HepG2 (cell line): ENCODE results near the gene EEF1E1. TPM values are rescaled to one million over a fixed set of nuclear protein-coding genes. Genes with fewer than 3 reads are reported as not detected.

Experiments
- ARID4A ChIP-seq: sonication (generic); formaldehyde crosslinking; IDR thresholded peaks from 2 replicates; pipeline ENCODE4 v1.5.0; 2020; ENCODE audit warnings: mild to moderate bottlenecking, missing genetic modification reagents, borderline replicate concordance
- CHD4 ChIP-seq: fragments of 200-600 bp; sonication (generic); IDR thresholded peaks from 2 replicates; pipeline ENCODE4 v1.7.0; 2017; ENCODE audit warnings: mild to moderate bottlenecking, low read length, borderline replicate concordance
- CREB3 ChIP-seq: sonication (generic); formaldehyde crosslinking; IDR thresholded peaks from 2 replicates; pipeline ENCODE4 v1.5.0; 2020; ENCODE audit warnings: missing genetic modification reagents
- HNRNPL ChIP-seq: fragments of 200-400 bp; formaldehyde crosslinking; IDR thresholded peaks from 2 replicates; pipeline ENCODE4 v1.6.1; 2017; ENCODE audit warnings: mild to moderate bottlenecking, low read depth, low read length
- HNRNPLL ChIP-seq: fragments of 200-400 bp; formaldehyde crosslinking; IDR thresholded peaks from 2 replicates; pipeline ENCODE4 v1.6.1; 2017; ENCODE audit warnings: mild to moderate bottlenecking, low read depth, low read length; ENCODE audit not compliant: poor library complexity, severe bottlenecking
- IRF1 ChIP-seq: sonication (generic); formaldehyde crosslinking; IDR thresholded peaks from 2 replicates; pipeline ENCODE4 v1.4.0; 2020; ENCODE audit warnings: low read depth, mild to moderate bottlenecking, missing genetic modification reagents
- MIER3 ChIP-seq: IDR thresholded peaks from 2 replicates; pipeline ENCODE4 v1.6.1; 2016; ENCODE audit warnings: missing compliant biosample characterization, borderline replicate concordance
- MYC ChIP-seq: sonication (generic); formaldehyde crosslinking; IDR thresholded peaks from 2 replicates; pipeline ENCODE4 v1.9.0; 2021; ENCODE audit warnings: missing genetic modification reagents, borderline replicate concordance
- MYNN ChIP-seq: sonication (generic); formaldehyde crosslinking; IDR thresholded peaks from 2 replicates; pipeline ENCODE4 v1.4.0; 2020; ENCODE audit warnings: mild to moderate bottlenecking, low read depth, missing genetic modification reagents
- SMARCC2 ChIP-seq: fragments of 450-650 bp; IDR thresholded peaks from 2 replicates; pipeline ENCODE4 v1.6.1; 2017; ENCODE audit warnings: antibody characterized with exemption, mild to moderate bottlenecking
- TBL1XR1 ChIP-seq: fragments of 150-350 bp; IDR thresholded peaks from 2 replicates; pipeline ENCODE4 v1.6.1; 2014; ENCODE audit warnings: borderline replicate concordance, low read length; ENCODE audit not compliant: partially characterized antibody
- TBX2 ChIP-seq: sonication (generic); formaldehyde crosslinking; IDR thresholded peaks from 2 replicates; pipeline ENCODE4 v1.5.0; 2020; ENCODE audit warnings: missing genetic modification reagents, mild to moderate bottlenecking, borderline replicate concordance
- ZNF143 ChIP-seq: sonication (generic); formaldehyde crosslinking; IDR thresholded peaks from 2 replicates; pipeline ENCODE4 v1.4.0; 2020; ENCODE audit warnings: missing genetic modification reagents
- ZNF639 ChIP-seq: conservative IDR thresholded peaks from 2 replicates; pipeline ENCODE4 v1.6.1; 2018; ENCODE audit warnings: missing genetic modification reagents
- polyA plus RNA-seq, 8 experiments: library from polyadenylated mRNA; depleted of rRNA in 3 of 8; stranded (reverse) in 7 of 8; unstranded in 1 of 8; fragments of >200 nt; fragmentation: Illumina TruSeq in 4 of 8; extraction: Trizol in 4 of 8; gene quantifications; 2 replicates each; pipeline versions ENCODE4 v1.2.1 to v1.2.3, GENCODE V29; 2011 to 2016; ENCODE audit warnings: low read depth in 4 of 8, missing spikeins in 1 of 8, mixed read lengths in 1 of 8; ENCODE audit not compliant: insufficient read depth in 1 of 8
- total RNA-seq, 5 experiments: library from RNA; depleted of rRNA; stranded (reverse); fragments of >200 nt; fragmentation: Illumina TruSeq; extraction: Trizol; gene quantifications; 2 replicates each; pipeline ENCODE4 v1.2.3, GENCODE V29; 2016; ENCODE audit warnings: low read depth in 1 of 5
- TF ChIP-seq, protein P1 (sequence below): sonication (generic); formaldehyde crosslinking; IDR thresholded peaks from 2 replicates; pipeline ENCODE4 v1.4.0; 2020; ENCODE audit warnings: missing genetic modification reagents, mild to moderate bottlenecking, borderline replicate concordance
- TF ChIP-seq, protein P2 (sequence below): sonication (generic); formaldehyde crosslinking; conservative IDR thresholded peaks from 2 replicates; pipeline ENCODE4 v1.8.0; 2022; ENCODE audit warnings: low read depth, missing genetic modification reagents

Gene EEF1E1
- total and polyA plus RNA-seq, 2 of the 13 experiments (the other 11 are each of a cell fraction or from before 2014, with no cell fraction given) = 128 to 188 TPM

DNA sequence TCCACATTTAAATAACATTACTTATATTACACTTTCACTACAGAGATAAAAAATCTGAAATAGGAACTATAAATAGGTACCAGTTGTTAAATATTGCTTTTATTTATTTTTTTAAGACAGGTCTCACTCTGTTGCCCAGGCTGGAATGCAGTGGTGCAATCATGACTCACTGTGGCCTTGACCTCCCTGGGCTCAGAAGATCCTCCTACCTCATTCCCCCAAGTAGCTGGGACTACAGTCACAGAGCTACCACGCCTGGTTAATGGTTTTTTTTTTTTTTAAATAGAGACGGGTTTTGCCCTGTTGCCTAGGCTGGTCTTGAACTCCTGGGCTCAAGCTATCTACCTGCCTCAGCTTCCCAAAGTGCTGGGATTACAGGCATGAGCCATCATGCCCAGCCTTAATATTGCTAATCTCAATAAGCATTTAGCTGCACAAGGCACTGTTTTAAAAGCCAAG lies 17.3 kb downstream of the EEF1E1 start (continued):
- TF ChIP-seq CHD4 (peak; percentile 82; the same call in 1 of the 2 replicates), CREB3 (CRISPR knock-in tag) (no peak), MIER3 (CRISPR knock-in tag) (peak; percentile 93; the same call in 1 of the 2 replicates), HNRNPL (no peak), MYC (CRISPR knock-in tag) (peak; percentile 43; the same call in 1 of the 2 replicates), TBX2 (CRISPR knock-in tag) (peak; percentile 85), SMARCC2 (peak; percentile 73; the same call in 1 of the 2 replicates), TBL1XR1 (peak; percentile 47), IRF1 (no peak), HNRNPLL (no peak), MYNN (CRISPR knock-in tag) (no peak), ZNF143 (no peak), ARID4A (CRISPR knock-in tag) (peak; percentile 82; the same call in 1 of the 2 replicates), ZNF639 (CRISPR knock-in tag) (0 out of 2 replicates have a peak, but pooled peaks have one; percentile 62)
- TF ChIP-seq, protein P1, sequence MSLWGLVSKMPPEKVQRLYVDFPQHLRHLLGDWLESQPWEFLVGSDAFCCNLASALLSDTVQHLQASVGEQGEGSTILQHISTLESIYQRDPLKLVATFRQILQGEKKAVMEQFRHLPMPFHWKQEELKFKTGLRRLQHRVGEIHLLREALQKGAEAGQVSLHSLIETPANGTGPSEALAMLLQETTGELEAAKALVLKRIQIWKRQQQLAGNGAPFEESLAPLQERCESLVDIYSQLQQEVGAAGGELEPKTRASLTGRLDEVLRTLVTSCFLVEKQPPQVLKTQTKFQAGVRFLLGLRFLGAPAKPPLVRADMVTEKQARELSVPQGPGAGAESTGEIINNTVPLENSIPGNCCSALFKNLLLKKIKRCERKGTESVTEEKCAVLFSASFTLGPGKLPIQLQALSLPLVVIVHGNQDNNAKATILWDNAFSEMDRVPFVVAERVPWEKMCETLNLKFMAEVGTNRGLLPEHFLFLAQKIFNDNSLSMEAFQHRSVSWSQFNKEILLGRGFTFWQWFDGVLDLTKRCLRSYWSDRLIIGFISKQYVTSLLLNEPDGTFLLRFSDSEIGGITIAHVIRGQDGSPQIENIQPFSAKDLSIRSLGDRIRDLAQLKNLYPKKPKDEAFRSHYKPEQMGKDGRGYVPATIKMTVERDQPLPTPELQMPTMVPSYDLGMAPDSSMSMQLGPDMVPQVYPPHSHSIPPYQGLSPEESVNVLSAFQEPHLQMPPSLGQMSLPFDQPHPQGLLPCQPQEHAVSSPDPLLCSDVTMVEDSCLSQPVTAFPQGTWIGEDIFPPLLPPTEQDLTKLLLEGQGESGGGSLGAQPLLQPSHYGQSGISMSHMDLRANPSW (CRISPR knock-in tag) = 0 out of 2 replicates have a peak, but pooled peaks have one; percentile 46
- TF ChIP-seq, protein P2, sequence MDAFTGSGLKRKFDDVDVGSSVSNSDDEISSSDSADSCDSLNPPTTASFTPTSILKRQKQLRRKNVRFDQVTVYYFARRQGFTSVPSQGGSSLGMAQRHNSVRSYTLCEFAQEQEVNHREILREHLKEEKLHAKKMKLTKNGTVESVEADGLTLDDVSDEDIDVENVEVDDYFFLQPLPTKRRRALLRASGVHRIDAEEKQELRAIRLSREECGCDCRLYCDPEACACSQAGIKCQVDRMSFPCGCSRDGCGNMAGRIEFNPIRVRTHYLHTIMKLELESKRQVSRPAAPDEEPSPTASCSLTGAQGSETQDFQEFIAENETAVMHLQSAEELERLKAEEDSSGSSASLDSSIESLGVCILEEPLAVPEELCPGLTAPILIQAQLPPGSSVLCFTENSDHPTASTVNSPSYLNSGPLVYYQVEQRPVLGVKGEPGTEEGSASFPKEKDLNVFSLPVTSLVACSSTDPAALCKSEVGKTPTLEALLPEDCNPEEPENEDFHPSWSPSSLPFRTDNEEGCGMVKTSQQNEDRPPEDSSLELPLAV (CRISPR knock-in tag) = no peak
